ENCODE results near the gene MAML3. TPM values are rescaled to one million over a fixed set of nuclear protein-coding genes. Genes with fewer than 3 reads are reported as not detected.

The MAML3 gene
- total and polyA plus RNA-seq, 2 donors = 4.3 to 5.2 TPM

DNA sequence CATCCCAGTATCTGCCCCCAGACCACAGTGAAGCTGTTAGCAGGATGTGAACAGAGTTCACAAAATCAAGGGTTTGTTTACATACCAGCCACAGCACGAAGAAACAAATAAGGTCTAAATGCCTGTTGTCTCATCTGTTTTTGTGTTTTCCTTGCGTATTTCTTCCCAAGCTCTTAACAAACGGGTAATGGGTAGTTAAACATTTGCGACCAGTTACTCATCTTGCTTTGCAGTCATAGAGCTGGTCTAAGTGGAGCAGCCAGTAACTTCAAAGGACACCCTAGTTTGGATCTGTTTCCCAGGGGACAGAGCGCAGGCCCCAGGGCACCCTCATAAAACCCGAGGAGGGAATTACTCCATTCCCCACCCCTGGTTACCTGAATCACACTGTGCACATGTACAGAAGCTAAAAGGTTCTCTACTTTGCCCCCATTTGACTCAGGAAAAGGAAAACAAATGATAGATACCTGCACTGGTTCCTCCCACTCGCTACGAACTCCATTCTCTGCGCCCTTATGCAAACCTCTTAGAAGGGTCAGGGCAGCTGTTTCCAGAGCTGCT, 68.8 kb downstream of the MAML3 start:
- Histone ChIP-seq H3K4me1 (ENCODE audit: control insufficient read depth in 2 of 2, insufficient read depth in 2 of 2, low read length in 2 of 2) (peaks cover 0 to 14% of the 10 kb centered on the region in 2 donors), H3K27ac (ENCODE audit: low read depth in 1 of 2, low read length in 1 of 2) (no peak overlapping the region), H3K4me3 (ENCODE audit: low read length in 2 of 2) (no peak overlapping the region), H3K9me3 (ENCODE audit: control insufficient read depth in 2 of 2, insufficient read depth in 1 of 2, low read length in 1 of 2) (no peaks in the 10 kb centered on the region), H3K36me3 (ENCODE audit: control insufficient read depth in 2 of 2, insufficient read depth in 2 of 2, low read length in 1 of 2) (no peaks in the 10 kb centered on the region), H3K27me3 (ENCODE audit: control insufficient read depth in 2 of 2, insufficient read depth in 1 of 2, low read length in 1 of 2) (no peaks in the 10 kb centered on the region)
- no peak for DNase-seq (ENCODE audit: low read depth in 6 of 9, low spot score in 9 of 9)
- WGBS = 95% methylated on average over 9 of the region's 9 CpGs

DNA sequence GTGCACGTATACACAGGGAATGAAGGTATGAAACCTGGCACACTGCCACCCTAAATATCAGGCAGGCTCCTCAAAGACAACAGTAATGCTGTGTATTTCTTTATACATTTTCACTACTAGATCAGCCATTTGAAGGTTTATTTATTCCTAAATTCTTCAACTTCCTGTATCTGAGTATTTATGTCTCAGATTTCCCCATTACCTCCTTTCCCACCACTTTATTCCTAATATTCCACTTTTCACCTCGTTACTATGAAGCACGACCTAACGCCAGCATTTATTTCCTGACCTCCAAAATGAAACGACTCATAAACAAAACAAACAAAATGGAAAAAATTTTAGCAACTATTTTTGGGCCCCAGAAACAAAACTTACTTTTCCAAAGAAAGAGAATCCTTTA, 69.6 kb downstream of the MAML3 start:
- Histone ChIP-seq H3K27ac (ENCODE audit: low read depth in 1 of 2, low read length in 1 of 2) (no peak overlapping the region), H3K36me3 (ENCODE audit: control insufficient read depth in 2 of 2, insufficient read depth in 2 of 2, low read length in 1 of 2) (no peaks in the 10 kb centered on the region), H3K9me3 (ENCODE audit: control insufficient read depth in 2 of 2, insufficient read depth in 1 of 2, low read length in 1 of 2) (no peaks in the 10 kb centered on the region), H3K4me3 (ENCODE audit: low read length in 2 of 2) (no peak overlapping the region), H3K27me3 (ENCODE audit: control insufficient read depth in 2 of 2, insufficient read depth in 1 of 2, low read length in 1 of 2) (no peaks in the 10 kb centered on the region), H3K4me1 (ENCODE audit: control insufficient read depth in 2 of 2, insufficient read depth in 2 of 2, low read length in 2 of 2) (peaks cover 0 to 14% of the 10 kb centered on the region in 2 donors)
- DNase-seq (ENCODE audit: low read depth in 6 of 9, low spot score in 9 of 9) = no peak
- WGBS = 94% methylated on average over 5 of the region's 5 CpGs

DNA sequence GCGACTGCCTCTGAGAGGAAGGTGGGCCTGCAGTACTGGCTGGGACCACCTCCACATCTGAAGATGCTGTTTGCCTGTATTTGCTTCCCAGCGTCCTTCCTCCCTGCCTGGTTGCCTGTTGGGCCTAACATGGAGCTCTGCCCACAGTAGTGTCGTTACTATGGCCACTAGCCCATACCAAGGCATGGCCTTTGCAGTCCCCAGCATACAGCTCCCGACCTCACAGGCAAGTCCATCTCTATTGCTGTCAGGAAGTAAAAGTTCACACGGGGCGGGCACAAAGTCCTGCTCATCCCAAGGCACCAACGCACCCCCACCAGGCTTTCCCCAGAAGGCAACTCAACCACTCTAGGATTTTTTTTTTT, 71.6 kb downstream of the MAML3 start:
- DNase-seq (ENCODE audit: low read depth in 6 of 9, low spot score in 9 of 9) = no peak
- 93% methylated on average over 7 of the region's 7 CpGs for WGBS
- H3K4me3 ChIP-seq (ENCODE audit: low read length in 2 of 2) = no peak overlapping the region
- H3K9me3 ChIP-seq (ENCODE audit: control insufficient read depth in 2 of 2, insufficient read depth in 1 of 2, low read length in 1 of 2) = no peaks in the 10 kb centered on the region
- H3K4me1 ChIP-seq (ENCODE audit: control insufficient read depth in 2 of 2, insufficient read depth in 2 of 2, low read length in 2 of 2) = peaks cover 0 to 26% of the 10 kb centered on the region in 2 donors
- H3K27ac ChIP-seq (ENCODE audit: low read depth in 1 of 2, low read length in 1 of 2) = no peak overlapping the region
- H3K27me3 ChIP-seq (ENCODE audit: control insufficient read depth in 2 of 2, insufficient read depth in 1 of 2, low read length in 1 of 2) = no peaks in the 10 kb centered on the region
- H3K36me3 ChIP-seq (ENCODE audit: control insufficient read depth in 2 of 2, insufficient read depth in 2 of 2, low read length in 1 of 2) = no peaks in the 10 kb centered on the region

DNA sequence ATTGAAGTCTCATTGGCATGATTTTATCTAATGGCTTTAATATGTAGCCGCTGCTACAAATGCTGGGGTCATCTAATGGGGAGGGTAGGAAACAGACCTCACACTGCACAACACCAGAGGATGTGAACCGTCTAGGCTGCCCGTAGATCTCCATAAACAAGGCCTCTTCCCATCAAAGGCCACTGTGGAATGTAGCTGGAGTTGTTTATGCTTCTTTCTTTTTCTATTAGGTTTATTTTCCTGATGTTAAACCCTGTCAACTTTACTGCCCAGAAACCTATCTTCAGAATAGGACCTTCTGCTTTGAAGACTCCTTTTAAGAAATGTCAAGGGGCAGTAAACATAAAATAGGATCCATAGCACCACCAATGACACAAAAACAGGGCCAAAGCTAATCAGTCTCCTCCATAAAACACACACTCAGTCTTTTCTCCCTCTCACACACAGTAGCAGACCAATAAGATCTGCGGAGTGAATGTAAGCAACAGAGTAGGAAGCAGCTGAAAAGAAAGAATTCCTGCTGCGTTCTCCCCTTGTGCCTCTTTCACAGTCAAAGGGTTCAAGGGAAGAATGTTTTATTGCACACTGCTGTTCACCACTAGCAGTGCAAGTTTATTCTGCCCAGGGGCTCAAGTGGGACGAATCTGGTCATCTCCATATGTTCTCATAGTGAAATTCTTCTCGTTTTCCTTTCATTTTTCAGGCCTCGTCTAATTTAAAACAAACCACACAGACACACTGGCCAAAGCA, 72.2 kb downstream of the MAML3 start:
- Histone ChIP-seq H3K27ac (ENCODE audit: low read depth in 1 of 2, low read length in 1 of 2) (no peak overlapping the region), H3K4me3 (ENCODE audit: low read length in 2 of 2) (no peak overlapping the region)
- WGBS = 88% methylated on average over 8 of the region's 8 CpGs

DNA sequence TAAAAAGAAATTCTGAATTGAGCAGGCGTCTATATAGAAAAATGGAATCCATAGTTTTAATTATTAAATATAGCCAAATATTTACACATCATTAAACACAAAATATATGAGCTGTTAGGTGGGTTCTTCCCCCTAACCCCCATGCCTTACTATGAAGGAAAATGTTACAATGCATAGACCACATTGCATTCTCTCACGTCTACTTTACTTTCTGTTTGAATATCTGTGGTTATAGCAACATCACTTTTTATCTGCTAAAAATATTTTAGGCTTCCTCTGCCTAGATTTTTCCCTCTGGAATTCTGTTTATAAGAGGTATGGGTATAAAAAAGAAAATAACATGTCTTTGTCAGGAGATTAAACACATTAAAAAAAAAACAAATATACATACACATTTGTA, 73.1 kb downstream of the MAML3 start:
- no peaks in the 10 kb centered on the region for H3K27me3 ChIP-seq (ENCODE audit: control insufficient read depth in 2 of 2, insufficient read depth in 1 of 2, low read length in 1 of 2)
- no peaks in the 10 kb centered on the region for H3K36me3 ChIP-seq (ENCODE audit: control insufficient read depth in 2 of 2, insufficient read depth in 2 of 2, low read length in 1 of 2)
- WGBS = 52% methylated on average over 2 of the region's 2 CpGs
- H3K4me3 ChIP-seq (ENCODE audit: low read length in 2 of 2) = no peak overlapping the region
- H3K9me3 ChIP-seq (ENCODE audit: control insufficient read depth in 2 of 2, insufficient read depth in 1 of 2, low read length in 1 of 2) = no peaks in the 10 kb centered on the region
- H3K27ac ChIP-seq (ENCODE audit: low read depth in 1 of 2, low read length in 1 of 2) = no peak overlapping the region
- peak in 1 of 9 donors; percentile 29 for DNase-seq (ENCODE audit: low read depth in 6 of 9, low spot score in 9 of 9)
- H3K4me1 ChIP-seq (ENCODE audit: control insufficient read depth in 2 of 2, insufficient read depth in 2 of 2, low read length in 2 of 2) = peaks cover 6 to 35% of the 10 kb centered on the region in 2 donors

More for the DNA sequence above, 72.2 kb downstream of the MAML3 start:
- no peak for DNase-seq (ENCODE audit: low read depth in 6 of 9, low spot score in 9 of 9)
- Histone ChIP-seq H3K9me3 (ENCODE audit: control insufficient read depth in 2 of 2, insufficient read depth in 1 of 2, low read length in 1 of 2) (no peaks in the 10 kb centered on the region), H3K4me1 (ENCODE audit: control insufficient read depth in 2 of 2, insufficient read depth in 2 of 2, low read length in 2 of 2) (peaks cover 0 to 29% of the 10 kb centered on the region in 2 donors), H3K27me3 (ENCODE audit: control insufficient read depth in 2 of 2, insufficient read depth in 1 of 2, low read length in 1 of 2) (no peaks in the 10 kb centered on the region), H3K36me3 (ENCODE audit: control insufficient read depth in 2 of 2, insufficient read depth in 2 of 2, low read length in 1 of 2) (no peaks in the 10 kb centered on the region)

DNA sequence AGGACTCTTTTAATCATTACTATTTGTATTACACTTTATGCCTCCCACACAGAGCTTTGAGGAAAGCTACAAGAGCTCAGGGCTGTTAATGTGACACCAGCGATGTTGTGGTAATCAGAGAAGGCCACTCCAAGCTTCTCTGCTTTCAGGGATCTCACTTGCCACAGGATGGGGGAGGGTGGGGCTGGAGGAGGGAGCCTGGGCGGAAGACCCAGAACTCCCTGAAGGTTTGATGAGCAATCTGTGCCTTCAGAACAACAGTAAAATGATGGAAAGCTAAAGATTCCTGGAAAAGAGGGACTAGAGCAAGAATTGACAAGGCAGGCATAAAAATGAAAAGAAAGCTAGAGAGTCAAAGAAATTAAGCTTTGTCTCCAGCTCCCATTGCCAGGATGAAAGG, 75.6 kb downstream of the MAML3 start:
- no peak overlapping the region for H3K4me3 ChIP-seq (ENCODE audit: low read length in 2 of 2)
- WGBS = 87% methylated on average over 2 of the region's 2 CpGs
- H3K27ac ChIP-seq (ENCODE audit: low read depth in 1 of 2, low read length in 1 of 2) = no peak overlapping the region
- H3K27me3 ChIP-seq (ENCODE audit: control insufficient read depth in 2 of 2, insufficient read depth in 1 of 2, low read length in 1 of 2) = no peaks in the 10 kb centered on the region
- no peak for DNase-seq (ENCODE audit: low read depth in 6 of 9, low spot score in 9 of 9)
- H3K36me3 ChIP-seq (ENCODE audit: control insufficient read depth in 2 of 2, insufficient read depth in 2 of 2, low read length in 1 of 2) = no peaks in the 10 kb centered on the region
- no peaks in the 10 kb centered on the region for H3K9me3 ChIP-seq (ENCODE audit: control insufficient read depth in 2 of 2, insufficient read depth in 1 of 2, low read length in 1 of 2)
- H3K4me1 ChIP-seq (ENCODE audit: control insufficient read depth in 2 of 2, insufficient read depth in 2 of 2, low read length in 2 of 2) = peaks cover 6 to 27% of the 10 kb centered on the region in 2 donors

DNA sequence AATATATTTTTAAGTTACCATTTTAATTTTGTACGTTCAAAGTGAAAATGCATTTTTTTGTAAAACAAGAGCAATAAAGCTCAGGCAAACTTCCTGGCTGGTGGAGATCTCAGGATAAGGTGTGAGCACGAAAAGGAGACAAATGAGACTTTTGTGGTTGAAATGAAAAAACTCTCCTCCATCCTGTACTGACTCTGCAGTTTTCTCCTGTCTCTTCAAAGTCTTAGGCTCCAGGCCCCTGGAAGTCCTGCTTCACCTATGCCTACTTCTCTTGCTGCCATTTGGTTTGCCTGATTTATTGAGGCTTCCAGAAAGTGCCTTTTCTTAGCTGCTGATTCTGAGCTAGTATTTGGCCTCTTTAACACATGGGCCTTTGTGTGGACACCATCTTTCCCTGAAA, 77.7 kb downstream of the MAML3 start:
- H3K27ac ChIP-seq (ENCODE audit: low read depth in 1 of 2, low read length in 1 of 2) = no peak overlapping the region
- H3K4me1 ChIP-seq (ENCODE audit: control insufficient read depth in 2 of 2, insufficient read depth in 2 of 2, low read length in 2 of 2) = peaks cover 13 to 33% of the 10 kb centered on the region in 2 donors
- H3K9me3 ChIP-seq (ENCODE audit: control insufficient read depth in 2 of 2, insufficient read depth in 1 of 2, low read length in 1 of 2) = no peaks in the 10 kb centered on the region
- DNase-seq (ENCODE audit: low read depth in 6 of 9, low spot score in 9 of 9) = peak in 1 of 9 donors; percentile 69
- 8% methylated on average over 2 of the region's 2 CpGs for WGBS
- H3K27me3 ChIP-seq (ENCODE audit: control insufficient read depth in 2 of 2, insufficient read depth in 1 of 2, low read length in 1 of 2) = no peaks in the 10 kb centered on the region
- no peaks in the 10 kb centered on the region for H3K36me3 ChIP-seq (ENCODE audit: control insufficient read depth in 2 of 2, insufficient read depth in 2 of 2, low read length in 1 of 2)
- H3K4me3 ChIP-seq (ENCODE audit: low read length in 2 of 2) = no peak overlapping the region

DNA sequence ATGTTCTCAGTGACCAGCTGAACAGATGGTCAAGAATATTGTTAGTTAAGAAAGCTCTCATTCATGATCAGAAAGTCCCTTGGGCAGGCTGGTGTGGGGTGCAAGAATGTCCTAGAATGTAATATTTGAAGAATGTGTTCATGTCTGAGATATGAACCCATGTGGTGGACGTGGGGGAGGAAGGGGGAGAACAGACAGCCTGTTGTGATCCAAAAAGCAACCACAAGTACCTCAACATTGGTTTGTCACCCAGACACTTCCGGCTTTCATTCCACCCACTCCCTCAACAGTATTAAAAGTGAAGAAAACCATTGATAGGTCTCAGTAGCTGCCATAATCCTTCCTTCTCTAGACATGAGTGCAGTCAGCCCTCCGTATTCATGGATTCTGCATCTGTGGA, 82.2 kb downstream of the MAML3 start:
- peak in 7 of 9 donors; percentile 42 to 90 (median 68) for DNase-seq (ENCODE audit: low read depth in 6 of 9, low spot score in 9 of 9)
- peak overlapping the region in 1 of 2 donors; percentile 90 for H3K27ac ChIP-seq (ENCODE audit: low read depth in 1 of 2, low read length in 1 of 2)
- H3K27me3 ChIP-seq (ENCODE audit: control insufficient read depth in 2 of 2, insufficient read depth in 1 of 2, low read length in 1 of 2) = no peaks in the 10 kb centered on the region
- no peaks in the 10 kb centered on the region for H3K36me3 ChIP-seq (ENCODE audit: control insufficient read depth in 2 of 2, insufficient read depth in 2 of 2, low read length in 1 of 2)
- H3K4me3 ChIP-seq (ENCODE audit: low read length in 2 of 2) = no peak overlapping the region
- WGBS = 3% methylated on average over 3 of the region's 3 CpGs
- no peaks in the 10 kb centered on the region for H3K9me3 ChIP-seq (ENCODE audit: control insufficient read depth in 2 of 2, insufficient read depth in 1 of 2, low read length in 1 of 2)
- peaks cover 22 to 36% of the 10 kb centered on the region in 2 donors for H3K4me1 ChIP-seq (ENCODE audit: control insufficient read depth in 2 of 2, insufficient read depth in 2 of 2, low read length in 2 of 2)

DNA sequence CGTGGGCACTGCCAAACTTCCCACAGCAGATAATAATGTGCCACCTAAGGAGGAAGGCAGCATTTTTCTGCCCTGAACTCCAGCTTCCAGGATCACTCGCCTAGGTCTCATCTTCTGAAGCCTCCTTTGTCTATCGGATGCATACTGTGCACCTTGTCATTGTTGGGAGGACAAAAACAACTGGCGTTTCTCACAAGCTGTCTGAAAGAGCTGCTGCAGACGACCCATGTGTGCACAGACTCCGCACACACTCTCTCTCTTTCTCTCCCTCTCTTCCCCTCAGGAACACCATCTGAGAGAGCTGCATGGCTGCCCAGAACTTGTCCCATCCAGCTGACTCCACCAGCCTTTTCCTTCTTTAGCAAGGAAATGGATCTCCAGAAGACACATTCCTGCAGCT, 83.0 kb downstream of the MAML3 start:
- no peaks in the 10 kb centered on the region for H3K27me3 ChIP-seq (ENCODE audit: control insufficient read depth in 2 of 2, insufficient read depth in 1 of 2, low read length in 1 of 2)
- DNase-seq (ENCODE audit: low read depth in 6 of 9, low spot score in 9 of 9) = peak in 1 of 9 donors; percentile 63
- peaks cover 16 to 30% of the 10 kb centered on the region in 2 donors for H3K4me1 ChIP-seq (ENCODE audit: control insufficient read depth in 2 of 2, insufficient read depth in 2 of 2, low read length in 2 of 2)
- peak overlapping the region; percentile 14 to 24 for H3K4me3 ChIP-seq (ENCODE audit: low read length in 2 of 2)
- H3K27ac ChIP-seq (ENCODE audit: low read depth in 1 of 2, low read length in 1 of 2) = peak overlapping the region; percentile 83 to 90
- H3K9me3 ChIP-seq (ENCODE audit: control insufficient read depth in 2 of 2, insufficient read depth in 1 of 2, low read length in 1 of 2) = no peaks in the 10 kb centered on the region
- 52% methylated on average over 6 of the region's 6 CpGs for WGBS
- H3K36me3 ChIP-seq (ENCODE audit: control insufficient read depth in 2 of 2, insufficient read depth in 2 of 2, low read length in 1 of 2) = no peaks in the 10 kb centered on the region
